IMR-90 (cell line): Measurements from ENCODE around the gene YAF2. TPM values are rescaled to one million over a fixed set of nuclear protein-coding genes. Genes with fewer than 3 reads are reported as not detected.

Experiments
- ATAC-seq: fragments of 200-7000 bp; cut with Tn5 transposase; 2 replicates; pipeline ENCODE4 v1.9.1; 2020; ENCODE audit warnings: low read depth, mild to moderate bottlenecking, moderate library complexity
- BruUV-seq: library from RNA; stranded (reverse); fragments of 400-500 nt; replicated peaks from 2 replicates; lab custom pipeline; 2021; lab: Mats Ljungman, UMichigan
- CTCF ChIA-PET: fragments of 300-600 bp; formaldehyde crosslinking; extraction: SDS; loops from one replicate; lab custom pipeline; 2021; ENCODE audit warnings: antibody characterized with exemption; lab: Yijun Ruan, JAX
- POLR2A ChIA-PET: fragments of 300-600 bp; sonication (Branson Sonifier 250); formaldehyde crosslinking; loops from one replicate; lab custom pipeline; 2022; ENCODE audit warnings: antibody characterized with exemption; ENCODE audit not compliant: unreplicated experiment; lab: Charles Lee
- DNase-seq: peaks from one replicate; pipeline ENCODE4 v3.0.0; 2013
- H2AFZ ChIP-seq: replicated peaks from 2 replicates; pipeline ENCODE3; 2013; ENCODE audit warnings: low read length, mild to moderate bottlenecking; ENCODE audit not compliant: poor library complexity
- H2AK5ac ChIP-seq: 2 replicates; pipeline ENCODE4 v1.6.1; 2013; ENCODE audit warnings: low read depth, low read length, inconsistent platforms
- H2AK9ac ChIP-seq: replicated peaks from 2 replicates; pipeline ENCODE3; 2013; ENCODE audit warnings: mild to moderate bottlenecking, low read depth, low read length, moderate library complexity; ENCODE audit not compliant: poor library complexity
- H2BK120ac ChIP-seq: 2 replicates; pipeline ENCODE4 v1.6.1; 2013; ENCODE audit warnings: low read depth, low read length, inconsistent platforms
- H2BK15ac ChIP-seq: 3 replicates; pipeline ENCODE4 v1.6.1; 2013; ENCODE audit warnings: low read depth, low read length, inconsistent platforms
- H2BK20ac ChIP-seq: 2 replicates; pipeline ENCODE4 v1.6.1; 2013; ENCODE audit warnings: low read depth, mild to moderate bottlenecking, inconsistent platforms, low read length, moderate library complexity
- H2BK5ac ChIP-seq: 2 replicates; pipeline ENCODE4 v1.6.1; 2013; ENCODE audit warnings: mild to moderate bottlenecking, low read depth, low read length, inconsistent platforms; ENCODE audit not compliant: poor library complexity, severe bottlenecking
- H3K14ac ChIP-seq: replicated peaks from 2 replicates; pipeline ENCODE4 v1.6.1; 2013; ENCODE audit warnings: low read depth, low read length, inconsistent platforms
- H3K18ac ChIP-seq: 2 replicates; pipeline ENCODE4 v1.6.1; 2013; ENCODE audit warnings: low read depth, low read length, control low read depth
- H3K23ac ChIP-seq: 2 replicates; pipeline ENCODE4 v1.6.1; 2013; ENCODE audit warnings: low read depth, low read length, inconsistent platforms
- H3K27ac ChIP-seq: 2 replicates; pipeline ENCODE4 v1.5.1; 2013; ENCODE audit warnings: mild to moderate bottlenecking, control low read depth, low read length; ENCODE audit not compliant: insufficient read depth
- H3K27me3 ChIP-seq: 2 replicates; pipeline ENCODE4 v1.6.1; 2013; ENCODE audit warnings: low read length; ENCODE audit not compliant: control insufficient read depth, insufficient read depth
- H3K36me3 ChIP-seq: 2 replicates; pipeline ENCODE4 v1.6.1; 2013; ENCODE audit warnings: low read length, mixed read lengths; ENCODE audit not compliant: control insufficient read depth, insufficient read depth
- H3K4ac ChIP-seq: 2 replicates; pipeline ENCODE4 v1.6.1; 2013; ENCODE audit warnings: low read depth, low read length, inconsistent platforms
- H3K4me1 ChIP-seq: 2 replicates; pipeline ENCODE4 v1.6.1; 2013; ENCODE audit warnings: low read length, mixed read lengths; ENCODE audit not compliant: control insufficient read depth, insufficient read depth
- H3K4me2 ChIP-seq: 2 replicates; pipeline ENCODE4 v1.6.1; 2013; ENCODE audit warnings: low read depth, mild to moderate bottlenecking, control low read depth, low read length, moderate library complexity
- H3K4me3 ChIP-seq: 2 replicates; pipeline ENCODE4 v1.5.1; 2013; ENCODE audit warnings: low read depth, mild to moderate bottlenecking, control low read depth, low read length, moderate library complexity; ENCODE audit not compliant: insufficient read depth
- H3K56ac ChIP-seq: 2 replicates; pipeline ENCODE4 v1.6.1; 2013; ENCODE audit warnings: low read length, inconsistent platforms; ENCODE audit not compliant: insufficient read depth; ENCODE audit errors: extremely low read depth
- H3K79me1 ChIP-seq, 2 experiments: 2 replicates each; pipeline ENCODE4 v1.6.1; 2013; ENCODE audit warnings: low read length in 2 of 2, inconsistent platforms in 1 of 2, low read depth in 1 of 2
- H3K9ac ChIP-seq: 2 replicates; pipeline ENCODE4 v1.6.1; 2013; ENCODE audit warnings: low read depth, low read length, control low read depth
- H3K9me1 ChIP-seq: 2 replicates; pipeline ENCODE4 v1.6.1; 2013; ENCODE audit warnings: low read length, inconsistent platforms; ENCODE audit not compliant: insufficient read depth
- H3K9me3 ChIP-seq: 2 replicates; pipeline ENCODE4 v1.6.1; 2013; ENCODE audit warnings: low read length; ENCODE audit not compliant: control insufficient read depth, insufficient read depth
- H4K20me1 ChIP-seq: 2 replicates; pipeline ENCODE4 v1.6.1; 2013; ENCODE audit warnings: low read length, inconsistent platforms; ENCODE audit not compliant: insufficient read depth
- H4K5ac ChIP-seq: 2 replicates; pipeline ENCODE4 v1.6.1; 2013; ENCODE audit warnings: mild to moderate bottlenecking, low read depth, low read length, control low read depth
- H4K8ac ChIP-seq, 2 experiments: 2 replicates each; pipeline ENCODE4 v1.6.1; 2013; ENCODE audit warnings: low read depth in 2 of 2, low read length in 2 of 2, control low read depth in 1 of 2, inconsistent platforms in 1 of 2
- H4K91ac ChIP-seq: 2 replicates; pipeline ENCODE4 v1.6.1; 2013; ENCODE audit warnings: low read depth, low read length, inconsistent platforms; ENCODE audit not compliant: insufficient read depth
- RAD21 ChIP-seq: IDR thresholded peaks from 2 replicates; pipeline ENCODE4 v1.6.1; 2012; ENCODE audit warnings: low read length, improper control_type of control experiment
- RFX5 ChIP-seq: IDR thresholded peaks from 2 replicates; pipeline ENCODE4 v1.8.0; 2012; ENCODE audit warnings: low read depth, mild to moderate bottlenecking, low read length, moderate library complexity
- USF2 ChIP-seq: fragments of 150-350 bp; IDR thresholded peaks from 2 replicates; pipeline ENCODE4 v1.6.1; 2017; ENCODE audit warnings: mild to moderate bottlenecking, antibody characterized with exemption, low read length, low read depth
- WGBS, 2 experiments: methylation state at CpG; one replicate each; pipeline versions ENCODE4 v1.1.5 to v1.1.7; 2013; ENCODE audit warnings: missing lambda C conversion rate in 2 of 2; ENCODE audit not compliant: insufficient read length in 1 of 2; ENCODE audit errors: extremely low coverage in 2 of 2; 5-methylcytosine and 5-hydroxymethylcytosine counted together
- dilution Hi-C: fragments of 300-500 bp; cut with HindIII; formaldehyde crosslinking; loops from one replicate; pipeline ENCODE4 v1.14.3; 2018; ENCODE audit warnings: low sequenced_read_pairs; ENCODE audit not compliant: unreplicated experiment
- in situ Hi-C: fragments of 300-500 bp; cut with MboI; formaldehyde crosslinking; loops from 3 replicates; pipeline ENCODE4 v1.14.3; 2019; ENCODE audit warnings: low sequenced_read_pairs, inconsistent platforms, mixed read lengths
- intact Hi-C: fragments of 100-400 bp; cut with micrococcal nuclease; formaldehyde crosslinking; loops from 2 replicates; pipeline ENCODE4 v1.10.0; 2022
- polyA plus RNA-seq, 3 experiments: library from polyadenylated mRNA; depleted of rRNA; stranded (reverse); fragments of >200 nt; gene quantifications; 2 replicates each; pipeline ENCODE4 v1.2.3, GENCODE V29; 2012; ENCODE audit warnings: low replicate concordance in 1 of 3
- total RNA-seq: library from RNA; depleted of rRNA; stranded (reverse); fragments of >200 nt; gene quantifications from 2 replicates; pipeline ENCODE4 v1.2.3, GENCODE V29; 2012

YAF2 gene
- total and polyA plus RNA-seq, 2 of the 4 experiments (the other 2 are of a cell fraction), result 7.9 to 14.2 TPM

DNA sequence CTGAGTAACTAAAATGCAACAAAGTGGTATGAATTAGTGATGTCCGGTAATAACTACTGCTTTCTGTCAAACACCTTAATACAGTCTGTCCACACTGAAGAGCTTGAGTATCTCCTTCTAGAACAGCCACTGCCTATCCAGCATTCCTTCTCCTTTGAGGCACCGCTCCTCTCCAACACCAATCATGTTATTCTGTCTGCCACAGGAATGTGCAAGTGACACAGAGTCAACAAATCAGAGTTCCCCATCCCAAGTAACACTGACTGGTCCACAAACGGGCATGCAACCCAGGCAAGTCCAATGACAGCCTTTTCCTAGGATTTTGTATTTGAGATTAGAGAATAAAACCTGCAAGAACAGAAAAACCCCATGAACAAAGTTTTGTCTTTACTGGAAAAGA, 97.1 kb downstream of the YAF2 start:
- intact Hi-C loops, result no loop called here
- Histone ChIP-seq H2AK5ac (peak overlapping the region; percentile 15; the same call in 1 of the 2 replicates), H3K79me1 (peaks cover 11 to 47% of the 10 kb centered on the region in 2 experiments), H3K23ac (0 out of 2 replicates have a peak overlapping the region, but pooled peaks have one; percentile 0), H2BK15ac (no peak overlapping the region), H3K4me1 (peaks cover 4% of the 10 kb centered on the region; the same call in 1 of the 2 replicates), H3K27me3 (no peaks in the 10 kb centered on the region), H3K9ac (no peak overlapping the region), H3K4me3 (no peak overlapping the region), H3K14ac (no peak overlapping the region), H3K18ac (no peak overlapping the region), H3K56ac (no peak overlapping the region), H2AK9ac (no peak overlapping the region), H3K4ac (no peak overlapping the region), H2BK120ac (no peak overlapping the region), H2BK5ac (no peak overlapping the region), H3K36me3 (no peaks in the 10 kb centered on the region), H2AFZ (no peak overlapping the region), H4K20me1 (peaks cover 16% of the 10 kb centered on the region), H4K91ac (no peak overlapping the region), H3K9me1 (peaks cover 14% of the 10 kb centered on the region; the same call in 1 of the 2 replicates), H4K8ac (no peak overlapping the region), H4K5ac (no peak overlapping the region), H3K4me2 (no peak overlapping the region), H2BK20ac (no peak overlapping the region), H3K27ac (no peak overlapping the region), H3K9me3 (no peaks in the 10 kb centered on the region)
- POLR2A ChIA-PET, result no interaction called here
- no TSS peak for BruUV-seq
- WGBS, 2 experiments, result 40% methylated on average over 1 of the region's 3 CpGs; no CpG with 5 or more reads in 1 of the 2 experiments
- CTCF ChIA-PET, result interaction anchor here (0.6 to 0.9 kb wide), 2 partner anchors 13 to 284 kb away, joined by 3 to 4 read pairs; no protein-coding TSS in a partner anchor
- ATAC-seq, result peak; percentile 5; the same call in 1 of the 2 replicates
- in situ Hi-C loops, result no loop called here
- TF ChIP-seq USF2, result no peak
- TF ChIP-seq RFX5, result no peak
- TF ChIP-seq RAD21, result no peak
- dilution Hi-C loops, result no loop called here
- DNase-seq, result peak; percentile 53
